K562 (cell line): ENCODE measurements around the gene PLXNA3. TPM values are rescaled to one million over a fixed set of nuclear protein-coding genes. Genes with fewer than 3 reads are reported as not detected.
A peak's percentile ranks its signal among the peaks of the same experiment; 100 is the strongest.

Experiments used
- ATF3 ChIP-seq, 2 experiments: fragments of 450-650 bp in 1 of 2; sonication (generic) in 1 of 2; formaldehyde crosslinking in 1 of 2; IDR thresholded peaks in 1 of 2; conservative IDR thresholded peaks in 1 of 2; 2 replicates each; pipeline versions ENCODE4 v1.6.1 to v1.8.1; 2016 to 2023; ENCODE audit warnings: mild to moderate bottlenecking in 2 of 2, moderate library complexity in 2 of 2, inconsistent platforms in 1 of 2, missing genetic modification reagents in 1 of 2
- CBX3 ChIP-seq, 2 experiments: IDR thresholded peaks; 1 replicate in 1 of 2; 2 replicates in 1 of 2; pipeline ENCODE4 v1.6.1; 2012; ENCODE audit warnings: inconsistent platforms in 2 of 2, low read length in 2 of 2, borderline replicate concordance in 1 of 2, control low read depth in 1 of 2
- FOXK2 ChIP-seq, 2 experiments: fragments of 450-650 bp; IDR thresholded peaks in 1 of 2; conservative IDR thresholded peaks in 1 of 2; 2 replicates each; pipeline ENCODE4 v1.6.1; 2016; ENCODE audit warnings: low read depth in 2 of 2, mild to moderate bottlenecking in 1 of 2
- HLTF ChIP-seq: fragments of 450-650 bp; IDR thresholded peaks from 2 replicates; pipeline ENCODE4 v1.6.1; 2016
- MYC ChIP-seq, 2 experiments: fragments of 250-450 bp in 1 of 2; sonication (Bioruptor Pico) in 1 of 2; IDR thresholded peaks; 2 replicates each; pipeline versions ENCODE4 v1.5.1 to v1.6.1; 2012 to 2021; ENCODE audit warnings: low read depth in 2 of 2, borderline replicate concordance in 1 of 2, improper control_type of control experiment in 1 of 2, low read length in 1 of 2, mild to moderate bottlenecking in 1 of 2, moderate library complexity in 1 of 2
- NCOA4 ChIP-seq: fragments of 450-650 bp; IDR thresholded peaks from 2 replicates; pipeline ENCODE4 v1.6.1; 2018; ENCODE audit warnings: mild to moderate bottlenecking; ENCODE audit not compliant: partially characterized antibody
- NR2C1 ChIP-seq, 2 experiments: fragments of 450-650 bp; IDR thresholded peaks; 2 replicates each; pipeline ENCODE4 v1.6.1; 2017; ENCODE audit warnings: mild to moderate bottlenecking in 2 of 2, antibody characterized with exemption in 1 of 2, inconsistent platforms in 1 of 2, missing compliant biosample characterization in 1 of 2, missing genetic modification characterization in 1 of 2
- NR4A1 ChIP-seq, 2 experiments: fragments of 250-450 bp in 1 of 2; fragments of 450-650 bp in 1 of 2; sonication (Bioruptor Pico) in 1 of 2; IDR thresholded peaks; 2 replicates each; pipeline versions ENCODE4 v1.4.0 to v1.6.1; 2016 to 2020; ENCODE audit warnings: mild to moderate bottlenecking in 2 of 2, missing compliant biosample characterization in 1 of 2, missing genetic modification characterization in 1 of 2, moderate library complexity in 1 of 2
- SNRNP70 ChIP-seq: fragments of 200-400 bp; formaldehyde crosslinking; optimal IDR thresholded peaks from 2 replicates; pipeline ENCODE3; 2017; ENCODE audit warnings: low read depth, low read length
- TRIM28 ChIP-seq: fragments of 450-650 bp; IDR thresholded peaks from 2 replicates; pipeline ENCODE4 v1.6.1; 2017
- XRCC5 ChIP-seq: fragments of 200-400 bp; formaldehyde crosslinking; IDR thresholded peaks from 2 replicates; pipeline ENCODE4 v1.6.1; 2017; ENCODE audit warnings: low read depth, mild to moderate bottlenecking, low read length
- ZNF134 ChIP-seq: fragments of 250-450 bp; sonication (Bioruptor Pico); conservative IDR thresholded peaks from 2 replicates; pipeline ENCODE4 v1.4.0; 2020
- ZNF146 ChIP-seq: IDR thresholded peaks from one replicate; pipeline ENCODE4 v1.6.1; 2018; ENCODE audit warnings: missing compliant biosample characterization; ENCODE audit not compliant: unreplicated experiment
- ZNF175 ChIP-seq: fragments of 200-800 bp; sonication (Bioruptor generic); IDR thresholded peaks from 2 replicates; pipeline ENCODE4 v1.6.1; 2016; ENCODE audit warnings: low read depth, mild to moderate bottlenecking, missing genetic modification characterization, missing compliant biosample characterization
- ZNF280A ChIP-seq: fragments of 450-650 bp; IDR thresholded peaks from 2 replicates; pipeline ENCODE4 v1.6.1; 2018; ENCODE audit warnings: mild to moderate bottlenecking, low read depth; ENCODE audit not compliant: partially characterized antibody
- ZNF408 ChIP-seq: fragments of 250-450 bp; sonication (Bioruptor Pico); IDR thresholded peaks from 2 replicates; pipeline ENCODE4 v1.4.0; 2020; ENCODE audit warnings: low read depth, mild to moderate bottlenecking, moderate library complexity
- polyA plus RNA-seq, 8 experiments: library from polyadenylated mRNA; depleted of rRNA in 4 of 8; stranded (reverse) in 5 of 8; unstranded in 3 of 8; fragments of >200 nt; fragmentation: Nextera tagmentation in 2 of 8; fragmentation: Illumina TruSeq in 1 of 8; extraction: Ambion mirVana in 2 of 8; extraction: Trizol in 1 of 8; gene quantifications; 2 replicates each; pipeline versions ENCODE4 v1.2.1 to v1.2.3, GENCODE V29; 2011 to 2014; ENCODE audit warnings: inconsistent platforms in 1 of 8, missing spikeins in 1 of 8
- total RNA-seq, 7 experiments: library from RNA; depleted of rRNA in 6 of 7; stranded (reverse); fragments of >200 nt in 6 of 7; fragmentation: Illumina TruSeq in 2 of 7; extraction: Trizol in 2 of 7; gene quantifications; 2 replicates each; pipeline versions ENCODE4 v1.2.1 to v1.2.3, GENCODE V29; 2011 to 2021; ENCODE audit warnings: low replicate concordance in 1 of 7
- TF ChIP-seq, protein P1 (sequence below): fragments of 450-650 bp; IDR thresholded peaks from 2 replicates; pipeline ENCODE4 v1.6.1; 2016; ENCODE audit warnings: missing biosample characterization, missing genetic modification characterization
- TF ChIP-seq, protein P2 (sequence below): fragments of 200-800 bp; sonication (Bioruptor generic); IDR thresholded peaks from 2 replicates; pipeline ENCODE4 v1.6.1; 2017; ENCODE audit warnings: missing genetic modification characterization, missing compliant biosample characterization
- TF ChIP-seq, protein P3 (sequence below), 2 experiments: IDR thresholded peaks; 2 replicates each; pipeline ENCODE4 v1.6.1; 2012; ENCODE audit warnings: improper control_type of control experiment in 2 of 2, low read depth in 2 of 2, low read length in 2 of 2, borderline replicate concordance in 1 of 2

The PLXNA3 gene
- total and polyA plus RNA-seq, 9 of the 15 experiments (the other 6 are each of a cell fraction or from before 2014, with no cell fraction given): 0.32 to 47.8 (median 7.5) TPM

DNA sequence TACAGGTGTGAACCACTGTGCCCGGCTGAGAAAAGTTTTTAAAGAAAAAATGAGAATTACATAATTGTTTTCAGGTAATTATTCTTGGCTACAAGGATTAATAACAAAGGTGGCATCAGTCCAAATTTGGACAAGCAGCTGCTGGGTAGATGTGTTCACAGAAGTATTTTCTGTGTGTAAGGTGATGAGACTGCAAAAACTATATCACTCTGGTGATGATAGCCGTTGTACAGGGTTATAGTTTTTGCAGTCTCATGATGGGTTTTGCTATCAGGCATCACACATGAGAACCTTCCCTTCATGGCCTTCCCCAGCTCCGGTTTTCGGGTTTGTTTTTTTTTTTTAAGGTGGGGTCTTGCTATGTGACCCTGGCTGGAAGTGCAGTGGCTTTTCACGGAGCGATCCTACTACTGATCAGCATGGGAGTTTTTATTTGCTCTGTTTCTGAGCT, 37.4 kb downstream of the PLXNA3 start (continued):
- 0 out of 4 replicates have a peak, but pooled peaks of 1 of the 2 experiments have one; percentile 20 for TF ChIP-seq FOXK2 (conservative IDR thresholded peaks at IDR 0.05 in 1 of 2, IDR thresholded peaks at IDR 0.05 in 1 of 2; ENCODE audit: low read depth in 2 of 2)
- no peak for TF ChIP-seq NR2C1 (IDR thresholded peaks at IDR 0.05)
- no peak for TF ChIP-seq NR2C1 (tag; IDR thresholded peaks at IDR 0.05)
- TF ChIP-seq XRCC5: no peak
- no peak for TF ChIP-seq NR4A1 (CRISPR knock-in tag; IDR thresholded peaks at IDR 0.05)
- TF ChIP-seq NR4A1 (tag; IDR thresholded peaks at IDR 0.05): no peak
- peak; percentile 6; the same call in 1 of the 2 replicates for TF ChIP-seq ATF3 (IDR thresholded peaks at IDR 0.05)
- no peak for TF ChIP-seq ATF3 (CRISPR knock-in tag; conservative IDR thresholded peaks at IDR 0.05)
- TF ChIP-seq ZNF146 (CRISPR knock-in tag): no peak
- TF ChIP-seq, protein P1, sequence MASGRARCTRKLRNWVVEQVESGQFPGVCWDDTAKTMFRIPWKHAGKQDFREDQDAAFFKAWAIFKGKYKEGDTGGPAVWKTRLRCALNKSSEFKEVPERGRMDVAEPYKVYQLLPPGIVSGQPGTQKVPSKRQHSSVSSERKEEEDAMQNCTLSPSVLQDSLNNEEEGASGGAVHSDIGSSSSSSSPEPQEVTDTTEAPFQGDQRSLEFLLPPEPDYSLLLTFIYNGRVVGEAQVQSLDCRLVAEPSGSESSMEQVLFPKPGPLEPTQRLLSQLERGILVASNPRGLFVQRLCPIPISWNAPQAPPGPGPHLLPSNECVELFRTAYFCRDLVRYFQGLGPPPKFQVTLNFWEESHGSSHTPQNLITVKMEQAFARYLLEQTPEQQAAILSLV (tag): no peak
- no peak for TF ChIP-seq ZNF408 (CRISPR knock-in tag)
- TF ChIP-seq ZNF175 (CRISPR knock-in tag): no peak
- TF ChIP-seq ZNF280A: no peak
- TF ChIP-seq NCOA4: no peak
- TF ChIP-seq, protein P2, sequence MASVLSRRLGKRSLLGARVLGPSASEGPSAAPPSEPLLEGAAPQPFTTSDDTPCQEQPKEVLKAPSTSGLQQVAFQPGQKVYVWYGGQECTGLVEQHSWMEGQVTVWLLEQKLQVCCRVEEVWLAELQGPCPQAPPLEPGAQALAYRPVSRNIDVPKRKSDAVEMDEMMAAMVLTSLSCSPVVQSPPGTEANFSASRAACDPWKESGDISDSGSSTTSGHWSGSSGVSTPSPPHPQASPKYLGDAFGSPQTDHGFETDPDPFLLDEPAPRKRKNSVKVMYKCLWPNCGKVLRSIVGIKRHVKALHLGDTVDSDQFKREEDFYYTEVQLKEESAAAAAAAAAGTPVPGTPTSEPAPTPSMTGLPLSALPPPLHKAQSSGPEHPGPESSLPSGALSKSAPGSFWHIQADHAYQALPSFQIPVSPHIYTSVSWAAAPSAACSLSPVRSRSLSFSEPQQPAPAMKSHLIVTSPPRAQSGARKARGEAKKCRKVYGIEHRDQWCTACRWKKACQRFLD: peak; percentile 17; the same call in 1 of the 2 replicates
- TF ChIP-seq, protein P3, sequence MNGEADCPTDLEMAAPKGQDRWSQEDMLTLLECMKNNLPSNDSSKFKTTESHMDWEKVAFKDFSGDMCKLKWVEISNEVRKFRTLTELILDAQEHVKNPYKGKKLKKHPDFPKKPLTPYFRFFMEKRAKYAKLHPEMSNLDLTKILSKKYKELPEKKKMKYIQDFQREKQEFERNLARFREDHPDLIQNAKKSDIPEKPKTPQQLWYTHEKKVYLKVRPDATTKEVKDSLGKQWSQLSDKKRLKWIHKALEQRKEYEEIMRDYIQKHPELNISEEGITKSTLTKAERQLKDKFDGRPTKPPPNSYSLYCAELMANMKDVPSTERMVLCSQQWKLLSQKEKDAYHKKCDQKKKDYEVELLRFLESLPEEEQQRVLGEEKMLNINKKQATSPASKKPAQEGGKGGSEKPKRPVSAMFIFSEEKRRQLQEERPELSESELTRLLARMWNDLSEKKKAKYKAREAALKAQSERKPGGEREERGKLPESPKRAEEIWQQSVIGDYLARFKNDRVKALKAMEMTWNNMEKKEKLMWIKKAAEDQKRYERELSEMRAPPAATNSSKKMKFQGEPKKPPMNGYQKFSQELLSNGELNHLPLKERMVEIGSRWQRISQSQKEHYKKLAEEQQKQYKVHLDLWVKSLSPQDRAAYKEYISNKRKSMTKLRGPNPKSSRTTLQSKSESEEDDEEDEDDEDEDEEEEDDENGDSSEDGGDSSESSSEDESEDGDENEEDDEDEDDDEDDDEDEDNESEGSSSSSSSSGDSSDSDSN (IDR thresholded peaks at IDR 0.05; ENCODE audit: borderline replicate concordance in 1 of 2, low read depth in 2 of 2, low read length in 2 of 2): no peak
- no peak for TF ChIP-seq SNRNP70
- no peak for TF ChIP-seq MYC (IDR thresholded peaks at IDR 0.05; ENCODE audit: low read depth, low read length)
- TF ChIP-seq MYC (CRISPR knock-in tag; IDR thresholded peaks at IDR 0.05; ENCODE audit: borderline replicate concordance, low read depth): no peak
- no peak for TF ChIP-seq ZNF134 (CRISPR knock-in tag)
- no peak for TF ChIP-seq HLTF
- TF ChIP-seq CBX3 (IDR thresholded peaks at IDR 0.05; ENCODE audit: borderline replicate concordance in 1 of 2, low read length in 2 of 2): 0 out of 3 replicates have a peak, but pooled peaks of 1 of the 2 experiments have one; percentile 25
- no peak for TF ChIP-seq TRIM28
